IPS-20b (cell line): ENCODE measurements around the gene PTGR2.
A peak's percentile ranks its signal among the peaks of the same experiment; 100 is the strongest.
"Not testable (repeated sequence)": the region's sequence is repeated elsewhere in the genome, so short reads cannot be mapped to it uniquely, and the experiment has no call there.

ENCODE experiments used
- H3K27ac ChIP-seq: one replicate; pipeline ENCODE4 v1.5.1; 2013; ENCODE audit warnings: low read length
- H3K27me3 ChIP-seq: 2 replicates; pipeline ENCODE4 v1.6.1; 2013; ENCODE audit warnings: mild to moderate bottlenecking, low read length, inconsistent platforms; ENCODE audit not compliant: insufficient read depth
- H3K36me3 ChIP-seq: 2 replicates; pipeline ENCODE4 v1.6.1; 2013; ENCODE audit warnings: low read depth, mild to moderate bottlenecking, inconsistent platforms, low read length, moderate library complexity; ENCODE audit not compliant: insufficient read depth
- H3K4me1 ChIP-seq: 2 replicates; pipeline ENCODE4 v1.6.1; 2013; ENCODE audit warnings: mild to moderate bottlenecking, control low read depth, inconsistent platforms, low read length, moderate library complexity; ENCODE audit not compliant: insufficient read depth
- H3K4me3 ChIP-seq: 2 replicates; pipeline ENCODE4 v1.5.1; 2013; ENCODE audit warnings: mild to moderate bottlenecking, low read length, inconsistent platforms
- H3K9ac ChIP-seq: 2 replicates; pipeline ENCODE4 v1.6.1; 2013; ENCODE audit warnings: low read depth, mild to moderate bottlenecking, inconsistent platforms, low read length, moderate library complexity
- H3K9me3 ChIP-seq: 2 replicates; pipeline ENCODE4 v1.6.1; 2013; ENCODE audit warnings: mild to moderate bottlenecking, low read depth, low read length, inconsistent platforms; ENCODE audit not compliant: insufficient read depth

PTGR2 gene

DNA sequence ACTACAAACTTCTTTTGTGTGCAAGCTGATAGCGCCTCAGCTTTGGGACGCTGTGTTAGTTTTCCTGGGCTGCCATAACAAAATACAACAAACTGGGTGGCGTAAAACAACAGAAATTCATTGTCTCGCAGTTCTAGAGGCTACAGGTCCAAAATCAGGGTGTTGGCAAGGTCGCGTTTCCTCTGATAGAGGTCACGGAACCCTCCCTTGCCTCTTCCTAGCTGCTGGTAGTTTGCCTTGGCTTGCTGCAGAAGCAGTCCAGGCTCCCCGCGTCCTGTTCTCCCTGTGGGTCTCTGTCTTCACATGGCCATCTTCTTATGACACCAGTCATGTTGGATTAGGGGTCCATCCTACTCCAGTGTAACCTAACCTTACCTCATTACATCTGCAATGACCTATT, 32.8 kb upstream of the PTGR2 start:
- H3K4me1 ChIP-seq: no peaks in the 10 kb centered on the region
- H3K4me3 ChIP-seq: no peak overlapping the region
- H3K9ac ChIP-seq: no peak overlapping the region
- no peaks in the 10 kb centered on the region for H3K9me3 ChIP-seq
- no peak overlapping the region for H3K27ac ChIP-seq
- H3K36me3 ChIP-seq: no peaks in the 10 kb centered on the region
- no peaks in the 10 kb centered on the region for H3K27me3 ChIP-seq

- Histone ChIP-seq H3K9ac (no peak overlapping the region), H3K4me1 (no peaks in the 10 kb centered on the region), H3K27me3 (no peaks in the 10 kb centered on the region), H3K4me3 (no peak overlapping the region), H3K27ac (no peak overlapping the region), H3K9me3 (no peaks in the 10 kb centered on the region), H3K36me3 (no peaks in the 10 kb centered on the region)
Observed at GRCh38 chr14:73820631-73821030, 31.0 kb upstream of the PTGR2 start.

GRCh38 chr14:73823339-73823885, 28.2 kb upstream of the PTGR2 start:
- H3K9ac ChIP-seq: no peak overlapping the region
- H3K9me3 ChIP-seq: no peaks in the 10 kb centered on the region
- H3K27ac ChIP-seq: no peak overlapping the region
- no peaks in the 10 kb centered on the region for H3K27me3 ChIP-seq
- H3K36me3 ChIP-seq: no peaks in the 10 kb centered on the region
- no peak overlapping the region for H3K4me3 ChIP-seq
- no peaks in the 10 kb centered on the region for H3K4me1 ChIP-seq

DNA sequence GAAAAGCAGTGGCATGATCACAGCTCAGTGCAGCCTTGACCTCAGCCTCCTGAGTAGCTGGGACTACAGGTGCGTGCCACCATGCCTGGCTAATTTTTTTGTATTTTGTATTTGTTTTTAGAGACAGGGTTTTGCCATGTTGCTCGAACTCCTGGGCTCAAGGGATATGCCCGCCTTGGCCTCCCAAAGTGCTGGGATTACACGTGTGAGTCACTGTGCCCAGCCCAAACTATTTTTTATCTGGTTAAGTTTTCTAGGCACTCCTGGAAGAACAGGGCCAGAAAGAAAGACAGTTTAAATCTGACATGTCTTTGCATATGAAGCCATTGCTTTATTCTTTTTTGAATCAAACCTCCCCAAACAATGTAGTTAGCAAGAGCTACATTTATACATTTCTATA, 27.5 kb upstream of the PTGR2 start:
- Histone ChIP-seq H3K9me3 (no peaks in the 10 kb centered on the region), H3K4me1 (no peaks in the 10 kb centered on the region), H3K4me3 (no peak overlapping the region), H3K27ac (no peak overlapping the region), H3K27me3 (no peaks in the 10 kb centered on the region), H3K9ac (no peak overlapping the region), H3K36me3 (no peaks in the 10 kb centered on the region)

GRCh38 chr14:73824536-73824935, 27.1 kb upstream of the PTGR2 start:
- H3K36me3 ChIP-seq: no peaks in the 10 kb centered on the region
- no peaks in the 10 kb centered on the region for H3K9me3 ChIP-seq
- no peak overlapping the region for H3K27ac ChIP-seq
- H3K27me3 ChIP-seq: no peaks in the 10 kb centered on the region
- H3K9ac ChIP-seq: no peak overlapping the region
- H3K4me1 ChIP-seq: no peaks in the 10 kb centered on the region
- H3K4me3 ChIP-seq: no peak overlapping the region

DNA sequence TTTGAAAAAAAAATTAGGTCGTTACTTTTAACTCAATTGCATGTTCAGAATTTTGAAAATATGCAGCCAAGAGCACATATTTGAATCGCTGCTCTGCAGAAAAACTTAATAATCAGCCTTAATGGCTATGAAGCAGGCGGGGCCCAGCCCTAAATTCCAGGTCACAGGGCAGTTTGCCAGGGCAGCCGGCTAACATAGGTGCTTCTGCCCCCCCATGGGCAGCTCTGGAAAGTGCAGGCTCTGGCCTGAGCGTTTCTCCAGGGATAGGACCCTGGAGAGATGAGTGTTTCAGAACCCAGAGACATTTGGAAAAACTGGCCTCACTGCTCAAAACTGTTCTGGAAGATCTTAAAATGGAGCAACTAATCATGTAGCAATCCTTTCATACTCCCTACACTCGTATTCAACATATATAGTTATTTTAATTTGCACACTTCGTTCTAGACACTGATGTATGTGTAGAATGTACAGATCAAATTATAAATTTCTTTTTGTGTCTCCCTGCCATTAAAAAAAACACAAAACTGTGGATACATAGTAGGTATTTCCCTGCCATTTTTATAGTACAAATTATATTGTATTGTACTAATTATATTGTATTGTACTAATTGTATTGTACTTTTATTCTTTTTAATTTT, 26.0 kb upstream of the PTGR2 start:
- H3K4me1 ChIP-seq: no peaks in the 10 kb centered on the region
- no peaks in the 10 kb centered on the region for H3K27me3 ChIP-seq
- H3K9ac ChIP-seq: no peak overlapping the region
- no peaks in the 10 kb centered on the region for H3K9me3 ChIP-seq
- no peak overlapping the region for H3K4me3 ChIP-seq
- H3K27ac ChIP-seq: no peak overlapping the region
- H3K36me3 ChIP-seq: no peaks in the 10 kb centered on the region

- H3K9me3 ChIP-seq, H3K4me1 ChIP-seq, H3K27ac ChIP-seq, H3K27me3 ChIP-seq, H3K4me3 ChIP-seq, H3K9ac ChIP-seq, H3K36me3 ChIP-seq: not testable (repeated sequence)
Observed at GRCh38 chr14:73827190-73827589, 24.4 kb upstream of the PTGR2 start.

- Histone ChIP-seq H3K27ac (no peak overlapping the region), H3K36me3 (no peaks in the 10 kb centered on the region), H3K9ac (no peak overlapping the region), H3K27me3 (no peaks in the 10 kb centered on the region), H3K4me1 (peaks cover 9% of the 10 kb centered on the region; the same call in 1 of the 2 replicates), H3K4me3 (no peak overlapping the region), H3K9me3 (no peaks in the 10 kb centered on the region)
Observed at GRCh38 chr14:73829071-73829470, 22.6 kb upstream of the PTGR2 start.

GRCh38 chr14:73829526-73830431, 21.9 kb upstream of the PTGR2 start:
- Histone ChIP-seq H3K9me3 (no peaks in the 10 kb centered on the region), H3K27ac (no peak overlapping the region), H3K9ac (no peak overlapping the region), H3K4me3 (no peak overlapping the region), H3K27me3 (no peaks in the 10 kb centered on the region), H3K36me3 (no peaks in the 10 kb centered on the region), H3K4me1 (peaks cover 14% of the 10 kb centered on the region; the same call in 1 of the 2 replicates)

DNA sequence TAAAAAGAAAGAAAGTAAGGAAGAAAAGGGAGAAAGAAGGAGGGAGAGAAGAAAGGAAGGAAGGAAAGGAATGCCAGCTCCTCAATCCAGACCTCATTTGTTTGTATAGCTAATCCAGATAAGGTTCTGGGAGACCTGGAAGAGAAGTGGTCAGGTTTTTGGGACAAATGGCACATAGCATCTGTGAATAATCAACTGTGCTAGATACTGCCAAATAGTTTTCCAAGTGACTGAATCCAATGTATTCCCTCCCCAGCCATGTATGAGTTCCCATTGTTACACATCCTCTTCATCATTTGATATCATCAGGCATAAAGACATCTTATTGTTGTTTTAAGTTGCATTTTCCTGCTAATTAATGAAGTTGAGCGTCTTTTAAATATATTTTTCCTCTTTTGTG, 18.6 kb upstream of the PTGR2 start:
- no peak overlapping the region for H3K27ac ChIP-seq
- H3K27me3 ChIP-seq: no peaks in the 10 kb centered on the region
- no peaks in the 10 kb centered on the region for H3K36me3 ChIP-seq
- no peaks in the 10 kb centered on the region for H3K9me3 ChIP-seq
- H3K4me1 ChIP-seq: peaks cover 19% of the 10 kb centered on the region; the same call in 1 of the 2 replicates
- H3K9ac ChIP-seq: no peak overlapping the region
- no peak overlapping the region for H3K4me3 ChIP-seq

DNA sequence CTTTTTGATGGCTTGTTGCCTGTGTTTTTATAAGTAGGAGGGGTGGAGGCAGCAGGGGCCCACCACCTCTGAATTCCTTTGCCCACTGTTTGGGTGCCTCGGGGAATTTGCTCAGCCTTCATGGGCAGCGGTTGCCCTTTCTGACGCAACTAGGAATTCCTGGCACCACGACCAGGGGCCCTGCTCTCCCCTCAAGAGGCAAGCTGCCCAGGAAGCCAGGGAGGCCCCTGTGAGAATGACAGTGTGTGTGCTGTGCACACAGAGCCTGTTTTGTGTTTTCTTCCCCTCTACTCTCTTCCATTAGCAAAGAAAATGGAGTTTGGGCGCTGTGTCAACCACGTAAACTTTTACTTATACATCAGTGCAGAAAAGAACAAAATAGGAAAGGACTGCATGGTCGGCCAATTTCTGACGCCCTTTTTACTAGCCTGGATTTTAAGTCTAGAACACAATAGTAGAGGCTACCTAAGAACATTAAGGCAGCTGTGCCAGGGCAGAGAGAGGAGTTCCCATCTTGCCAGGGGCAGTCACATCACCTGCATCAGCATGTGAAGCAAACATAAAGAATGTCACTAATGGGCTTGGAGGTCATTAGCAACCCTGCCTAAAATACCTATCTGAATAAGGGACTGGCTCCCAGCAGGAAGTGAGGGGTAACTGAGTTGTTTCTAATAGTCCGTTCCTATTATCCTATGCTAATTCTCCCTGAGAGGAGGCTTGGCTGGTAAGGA, 17.9 kb upstream of the PTGR2 start:
- no peaks in the 10 kb centered on the region for H3K27me3 ChIP-seq

More for the DNA sequence above, 17.9 kb upstream of the PTGR2 start:
- Histone ChIP-seq H3K27ac (no peak overlapping the region), H3K9me3 (no peaks in the 10 kb centered on the region), H3K9ac (peak overlapping the region; percentile 6; the same call in 1 of the 2 replicates), H3K36me3 (no peaks in the 10 kb centered on the region), H3K4me3 (0 out of 2 replicates have a peak overlapping the region, but pooled peaks have one; percentile 1), H3K4me1 (peaks cover 19% of the 10 kb centered on the region; the same call in 1 of the 2 replicates)
